Stomach (tissue), 4 donors: ENCODE data around the gene BCAP29.

ENCODE experiments used
- CTCF ChIP-seq, 7 experiments: fragments of 450-650 bp in 4 of 7; fragments of 200-600 bp in 3 of 7; sonication (generic) in 3 of 7; IDR thresholded peaks; one replicate each; pipeline ENCODE4 v1.5.1; 2016 to 2019; ENCODE audit warnings: antibody characterized with exemption in 7 of 7, control low read depth in 2 of 7, mild to moderate bottlenecking in 1 of 7
- POLR2A ChIP-seq, 4 donors: fragments of 450-650 bp; IDR thresholded peaks; one replicate each; pipeline ENCODE4 v1.6.1; 2016; ENCODE audit warnings: antibody characterized with exemption in 4 of 4, control low read depth in 2 of 4, mild to moderate bottlenecking in 1 of 4, moderate library complexity in 1 of 4

DNA sequence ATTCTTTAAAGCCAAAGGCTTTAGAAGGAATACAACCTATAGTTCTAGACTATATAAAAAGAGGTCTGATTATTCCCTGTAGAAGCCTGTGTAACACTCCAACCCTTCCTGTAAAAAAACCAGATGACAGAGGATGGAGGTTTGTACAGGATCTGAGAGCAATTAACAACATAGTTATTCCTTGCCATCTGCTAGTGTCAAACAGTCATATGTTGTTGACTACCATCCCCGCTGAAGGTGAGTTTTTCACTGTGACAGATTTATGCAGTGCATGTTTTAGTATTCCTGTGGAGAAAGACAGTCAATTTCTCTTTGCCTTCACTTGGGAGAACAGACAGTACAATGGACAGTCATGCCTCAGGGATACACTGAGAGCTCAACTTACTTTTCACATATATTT, 61.6 kb downstream of the BCAP29 start:
- no peak for TF ChIP-seq CTCF (IDR thresholded peaks at IDR 0.05)
- TF ChIP-seq POLR2A (IDR thresholded peaks at IDR 0.05): no peak
